K562 (cell line): ENCODE data around the gene NEUROD4. TPM values are rescaled to one million over a fixed set of nuclear protein-coding genes. Genes with fewer than 3 reads are reported as not detected.

Source experiments
- BMI1 ChIP-seq: fragments of 150-350 bp; IDR thresholded peaks from 2 replicates; pipeline ENCODE4 v1.6.1; 2014; ENCODE audit warnings: low read length
- CEBPB ChIP-seq: fragments of 450-650 bp; IDR thresholded peaks from 2 replicates; pipeline ENCODE4 v1.6.1; 2016; ENCODE audit warnings: missing genetic modification characterization, missing compliant biosample characterization
- MECOM ChIP-seq: fragments of 250-450 bp; sonication (Bioruptor Pico); IDR thresholded peaks from 2 replicates; pipeline ENCODE4 v1.8.0; 2022; ENCODE audit warnings: inconsistent platforms
- NR3C1 ChIP-seq: sonication (generic); formaldehyde crosslinking; IDR thresholded peaks from 2 replicates; pipeline ENCODE4 v1.8.1; 2022; ENCODE audit warnings: missing genetic modification reagents
- NUFIP1 ChIP-seq: fragments of 450-650 bp; IDR thresholded peaks from 2 replicates; pipeline ENCODE4 v1.6.1; 2018; ENCODE audit not compliant: partially characterized antibody
- RBM14 ChIP-seq: fragments of 200-400 bp; formaldehyde crosslinking; IDR thresholded peaks from 2 replicates; pipeline ENCODE4 v1.6.1; 2018; ENCODE audit warnings: low read depth, mild to moderate bottlenecking, low read length, moderate library complexity, borderline replicate concordance; ENCODE audit not compliant: insufficient read depth
- RBM25 ChIP-seq: fragments of 200-400 bp; formaldehyde crosslinking; IDR thresholded peaks from 2 replicates; pipeline ENCODE4 v1.6.1; 2018; ENCODE audit warnings: low read length, low read depth, moderate library complexity; ENCODE audit not compliant: severe bottlenecking
- ZNF133 ChIP-seq: fragments of 250-450 bp; sonication (Bioruptor Pico); IDR thresholded peaks from 2 replicates; pipeline ENCODE4 v1.4.0; 2020; ENCODE audit warnings: mild to moderate bottlenecking
- ZNF449 ChIP-seq: fragments of 250-450 bp; sonication (Bioruptor Pico); IDR thresholded peaks from 2 replicates; pipeline ENCODE4 v1.8.0; 2022; ENCODE audit warnings: moderate library complexity, mild to moderate bottlenecking, inconsistent platforms
- polyA plus RNA-seq, 8 experiments: library from polyadenylated mRNA; depleted of rRNA in 4 of 8; stranded (reverse) in 5 of 8; unstranded in 3 of 8; fragments of >200 nt; fragmentation: Nextera tagmentation in 2 of 8; fragmentation: Illumina TruSeq in 1 of 8; extraction: Ambion mirVana in 2 of 8; extraction: Trizol in 1 of 8; gene quantifications; 2 replicates each; pipeline versions ENCODE4 v1.2.1 to v1.2.3, GENCODE V29; 2011 to 2014; ENCODE audit warnings: inconsistent platforms in 1 of 8, missing spikeins in 1 of 8
- total RNA-seq, 7 experiments: library from RNA; depleted of rRNA in 6 of 7; stranded (reverse); fragments of >200 nt in 6 of 7; fragmentation: Illumina TruSeq in 2 of 7; extraction: Trizol in 2 of 7; gene quantifications; 2 replicates each; pipeline versions ENCODE4 v1.2.1 to v1.2.3, GENCODE V29; 2011 to 2021; ENCODE audit warnings: low replicate concordance in 1 of 7
- TF ChIP-seq, protein P1 (sequence below): fragments of 450-650 bp; IDR thresholded peaks from 2 replicates; pipeline ENCODE4 v1.6.1; 2016; ENCODE audit warnings: missing biosample characterization, missing genetic modification characterization
- TF ChIP-seq, protein P2 (sequence below): fragments of 250-450 bp; sonication (Bioruptor Pico); IDR thresholded peaks from 2 replicates; pipeline ENCODE4 v1.5.0; 2022; ENCODE audit warnings: mild to moderate bottlenecking
- TF ChIP-seq, protein P3 (sequence below): IDR thresholded peaks from 2 replicates; pipeline ENCODE4 v1.6.1; 2014; ENCODE audit warnings: antibody characterized with exemption

The NEUROD4 gene
- total and polyA plus RNA-seq, 9 of the 15 experiments (the other 6 are each of a cell fraction or from before 2014, with no cell fraction given): not detected

DNA sequence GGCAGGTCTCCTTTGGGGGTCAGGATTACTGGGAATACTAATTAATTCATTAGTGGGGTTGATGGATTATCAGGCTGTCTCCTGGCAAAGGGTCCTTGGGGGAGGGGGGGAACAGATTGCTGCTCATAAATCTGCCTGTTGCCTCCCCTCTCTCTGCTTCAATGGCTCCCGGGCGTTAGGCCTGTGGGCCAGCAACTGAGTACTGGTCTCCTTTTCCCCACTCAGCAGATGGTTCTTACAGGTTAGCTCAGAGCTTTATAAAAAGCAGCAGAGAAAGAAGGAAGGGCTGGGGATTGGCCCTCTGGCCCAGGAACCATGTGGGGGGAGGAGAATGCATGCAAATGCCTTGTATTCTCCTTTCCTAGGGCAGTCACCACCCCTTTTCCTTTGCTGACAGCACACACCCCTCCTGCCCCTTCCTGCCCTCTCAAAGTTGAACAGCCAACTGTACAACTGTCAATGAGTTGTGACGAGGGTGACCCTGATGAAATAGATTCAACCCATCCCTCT, 2.3 kb upstream of the NEUROD4 start (continued):
- TF ChIP-seq ZNF449 (CRISPR knock-in tag): no peak
- TF ChIP-seq RBM25: no peak
- TF ChIP-seq, protein P1, sequence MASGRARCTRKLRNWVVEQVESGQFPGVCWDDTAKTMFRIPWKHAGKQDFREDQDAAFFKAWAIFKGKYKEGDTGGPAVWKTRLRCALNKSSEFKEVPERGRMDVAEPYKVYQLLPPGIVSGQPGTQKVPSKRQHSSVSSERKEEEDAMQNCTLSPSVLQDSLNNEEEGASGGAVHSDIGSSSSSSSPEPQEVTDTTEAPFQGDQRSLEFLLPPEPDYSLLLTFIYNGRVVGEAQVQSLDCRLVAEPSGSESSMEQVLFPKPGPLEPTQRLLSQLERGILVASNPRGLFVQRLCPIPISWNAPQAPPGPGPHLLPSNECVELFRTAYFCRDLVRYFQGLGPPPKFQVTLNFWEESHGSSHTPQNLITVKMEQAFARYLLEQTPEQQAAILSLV (tag): no peak
- TF ChIP-seq, protein P2, sequence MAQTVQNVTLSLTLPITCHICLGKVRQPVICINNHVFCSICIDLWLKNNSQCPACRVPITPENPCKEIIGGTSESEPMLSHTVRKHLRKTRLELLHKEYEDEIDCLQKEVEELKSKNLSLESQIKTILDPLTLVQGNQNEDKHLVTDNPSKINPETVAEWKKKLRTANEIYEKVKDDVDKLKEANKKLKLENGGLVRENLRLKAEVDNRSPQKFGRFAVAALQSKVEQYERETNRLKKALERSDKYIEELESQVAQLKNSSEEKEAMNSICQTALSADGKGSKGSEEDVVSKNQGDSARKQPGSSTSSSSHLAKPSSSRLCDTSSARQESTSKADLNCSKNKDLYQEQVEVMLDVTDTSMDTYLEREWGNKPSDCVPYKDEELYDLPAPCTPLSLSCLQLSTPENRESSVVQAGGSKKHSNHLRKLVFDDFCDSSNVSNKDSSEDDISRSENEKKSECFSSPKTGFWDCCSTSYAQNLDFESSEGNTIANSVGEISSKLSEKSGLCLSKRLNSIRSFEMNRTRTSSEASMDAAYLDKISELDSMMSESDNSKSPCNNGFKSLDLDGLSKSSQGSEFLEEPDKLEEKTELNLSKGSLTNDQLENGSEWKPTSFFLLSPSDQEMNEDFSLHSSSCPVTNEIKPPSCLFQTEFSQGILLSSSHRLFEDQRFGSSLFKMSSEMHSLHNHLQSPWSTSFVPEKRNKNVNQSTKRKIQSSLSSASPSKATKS (CRISPR knock-in tag): no peak
- no peak for TF ChIP-seq MECOM (CRISPR knock-in tag)
- TF ChIP-seq BMI1: no peak
- no peak for TF ChIP-seq RBM14
- TF ChIP-seq NR3C1 (CRISPR knock-in tag): no peak
- no peak for TF ChIP-seq ZNF133 (CRISPR knock-in tag)
- TF ChIP-seq CEBPB (tag): no peak
- TF ChIP-seq, protein P3, sequence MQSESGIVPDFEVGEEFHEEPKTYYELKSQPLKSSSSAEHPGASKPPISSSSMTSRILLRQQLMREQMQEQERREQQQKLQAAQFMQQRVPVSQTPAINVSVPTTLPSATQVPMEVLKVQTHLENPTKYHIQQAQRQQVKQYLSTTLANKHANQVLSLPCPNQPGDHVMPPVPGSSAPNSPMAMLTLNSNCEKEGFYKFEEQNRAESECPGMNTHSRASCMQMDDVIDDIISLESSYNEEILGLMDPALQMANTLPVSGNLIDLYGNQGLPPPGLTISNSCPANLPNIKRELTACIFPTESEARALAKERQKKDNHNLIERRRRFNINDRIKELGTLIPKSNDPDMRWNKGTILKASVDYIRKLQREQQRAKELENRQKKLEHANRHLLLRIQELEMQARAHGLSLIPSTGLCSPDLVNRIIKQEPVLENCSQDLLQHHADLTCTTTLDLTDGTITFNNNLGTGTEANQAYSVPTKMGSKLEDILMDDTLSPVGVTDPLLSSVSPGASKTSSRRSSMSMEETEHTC: no peak
- no peak for TF ChIP-seq NUFIP1
